ENCODE results near the gene TMEM151B.
"Not testable (repeated sequence)": the region's sequence is repeated elsewhere in the genome, so short reads cannot be mapped to it uniquely, and the experiment has no call there.

TMEM151B gene

DNA sequence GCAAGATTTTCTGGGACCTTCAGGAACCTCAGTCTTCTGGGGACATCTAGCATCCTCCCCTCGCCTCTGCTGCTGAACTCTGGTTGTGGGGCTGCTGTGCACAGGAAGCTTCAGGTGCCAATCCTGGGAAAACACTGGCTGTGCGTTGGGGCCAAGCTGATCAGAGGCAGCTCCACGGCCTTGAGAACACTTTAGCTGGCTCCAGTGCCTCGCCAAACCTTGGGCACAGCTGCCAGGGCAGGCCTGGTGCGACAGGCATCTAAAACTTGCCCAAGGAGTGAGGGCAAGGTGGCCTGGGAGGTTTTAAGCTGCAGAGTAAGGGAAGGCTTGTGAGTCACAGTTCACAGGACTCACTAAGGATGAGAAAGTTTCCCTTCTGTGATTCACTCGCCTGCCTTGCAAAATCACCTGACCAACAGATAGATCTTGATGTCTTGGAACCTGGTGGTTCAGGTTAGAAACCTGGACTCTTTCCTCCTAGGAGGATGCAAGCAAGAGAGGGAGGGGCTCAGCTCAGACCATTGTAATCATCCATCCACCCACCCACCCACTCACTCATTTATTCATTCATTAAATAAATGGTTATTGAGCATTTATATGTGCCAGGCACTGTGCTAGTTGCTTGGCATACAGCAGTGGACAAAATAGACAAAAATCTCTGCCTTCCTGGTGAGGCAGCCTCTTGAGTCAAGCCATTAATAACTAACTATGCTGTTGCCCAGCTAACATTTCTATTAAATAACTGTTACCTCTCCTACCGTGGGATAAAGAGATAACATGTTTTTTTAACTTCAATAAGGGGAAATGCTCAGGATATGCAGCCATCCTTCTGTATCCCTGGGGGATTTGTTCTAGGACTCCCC is 69.7 kb downstream of the TMEM151B start:
- DNase-seq: no peak

DNA sequence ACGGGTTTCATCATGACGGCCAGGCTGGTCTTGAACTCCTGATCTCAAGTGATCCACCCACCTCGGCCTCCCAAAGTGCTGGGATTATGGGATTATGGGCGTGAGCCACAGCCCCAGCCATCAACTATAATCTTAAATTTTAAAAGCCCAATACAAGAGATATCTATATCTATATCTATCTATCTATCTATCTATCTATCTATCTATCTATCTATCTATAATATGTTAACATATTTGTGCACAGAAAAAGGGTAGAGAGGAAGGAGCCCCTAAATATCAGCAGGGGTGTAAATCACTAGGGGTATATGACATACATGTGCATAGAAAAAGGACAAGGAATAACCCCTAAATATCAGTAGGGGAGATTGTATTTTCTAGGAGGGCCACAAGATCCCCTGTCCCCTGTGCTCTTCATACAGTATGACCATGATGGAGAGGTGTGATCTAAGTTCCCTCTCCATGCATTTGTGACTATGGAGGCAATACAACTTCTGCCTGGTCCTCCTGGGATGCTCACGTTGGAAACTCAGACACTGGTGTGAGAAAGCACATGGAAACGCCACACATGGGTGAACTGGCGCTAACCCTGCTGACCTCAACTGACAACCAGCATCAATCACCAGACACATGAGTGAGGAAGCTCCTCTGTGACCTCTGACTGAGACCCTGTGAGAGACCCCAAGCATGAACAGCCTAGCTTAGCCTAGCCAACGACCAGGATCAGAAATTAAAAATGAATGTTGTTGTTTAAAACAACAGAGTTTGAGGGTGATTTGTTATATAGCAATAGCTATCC is 71.0 kb downstream of the TMEM151B start:
- DNase-seq: no peak

GRCh38 chr6:44342052-44342451 is 71.8 kb downstream of the TMEM151B start:
- DNase-seq: no peak

DNA sequence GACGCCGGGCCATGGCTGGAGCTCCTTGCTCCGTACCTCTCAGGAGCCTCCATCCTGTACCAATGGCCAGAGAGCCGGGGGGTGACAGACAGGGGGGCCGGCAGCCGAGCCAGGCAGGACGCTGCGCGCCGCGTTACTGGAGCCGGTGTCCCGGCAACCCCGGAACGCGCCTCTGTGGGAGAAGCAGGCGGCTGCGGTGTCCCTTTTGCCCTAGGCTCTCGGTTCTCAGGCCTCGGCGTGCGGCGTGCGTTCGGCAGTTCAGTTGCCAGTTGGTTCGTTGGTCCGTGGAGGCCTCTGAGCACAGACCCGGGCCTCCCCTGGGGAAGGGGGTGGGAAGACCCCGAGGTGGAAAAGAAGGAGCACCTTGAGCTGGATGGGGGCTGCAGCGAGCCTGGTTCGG is 72.2 kb downstream of the TMEM151B start, which contains the start of gene SPATS1:
Gene SPATS1 (plus strand): TSS at position 162 of the 400 bp plus-strand sequence. CDS start 446 bp downstream, outside the sequence.
- DNase-seq: no peak

GRCh38 chr6:44346818-44347217 is 76.6 kb downstream of the TMEM151B start:
- not testable (repeated sequence) for DNase-seq

GRCh38 chr6:44349904-44350649 is 79.8 kb downstream of the TMEM151B start:
- no peak for DNase-seq

GRCh38 chr6:44350650-44350994 is 80.4 kb downstream of the TMEM151B start:
- not testable (repeated sequence) for DNase-seq

- no peak for DNase-seq
These were observed 82.0 kb downstream of the TMEM151B start for GRCh38 chr6:44352259-44352658.

DNA sequence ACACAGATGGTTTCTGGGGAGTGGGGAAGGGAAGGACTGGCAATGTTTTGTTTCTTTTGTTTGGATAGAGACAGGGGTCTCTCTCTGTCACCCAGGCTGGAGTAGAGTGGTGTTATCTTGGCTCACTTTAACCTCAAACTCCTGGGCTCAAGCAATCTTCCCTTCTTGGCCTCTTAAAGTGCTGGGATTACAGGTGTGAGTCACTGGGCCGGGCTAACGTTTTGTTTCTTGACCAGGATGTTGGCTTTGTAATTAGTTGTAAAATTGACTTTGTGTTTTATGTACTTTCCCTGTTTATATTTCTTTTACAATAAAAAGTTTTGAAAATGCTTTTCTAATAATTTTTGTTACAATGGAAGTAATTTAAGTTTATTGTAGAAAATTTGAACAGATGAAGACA is 83.1 kb downstream of the TMEM151B start:
- no peak for DNase-seq

GRCh38 chr6:44355640-44356039 is 85.4 kb downstream of the TMEM151B start:
- no peak for DNase-seq

GRCh38 chr6:44356487-44356886 is 86.2 kb downstream of the TMEM151B start:
- no peak for DNase-seq
